K562 (cell line): ENCODE measurements around the gene PPFIBP2. TPM values are rescaled to one million over a fixed set of nuclear protein-coding genes. Genes with fewer than 3 reads are reported as not detected.

Experiments
- ATAC-seq: fragments of 200-7000 bp; cut with Tn5 transposase; 3 replicates; pipeline ENCODE4 v1.9.1; 2020; ENCODE audit warnings: moderate library complexity
- BruUV-seq: library from RNA; stranded (reverse); fragments of 400-500 nt; replicated peaks from 2 replicates; lab custom pipeline; 2021; lab: Mats Ljungman, UMichigan
- CTCF ChIA-PET: fragments of 300-600 bp; formaldehyde crosslinking; extraction: SDS; loops from one replicate; lab custom pipeline; 2021; ENCODE audit warnings: low intra/inter-chr PET ratio; lab: Yijun Ruan, JAX
- POLR2A ChIA-PET: fragments of 300-600, 350-650 bp; sonication (Branson Sonifier 250); formaldehyde crosslinking; extraction: SDS; loops from one replicate; lab custom pipeline; 2021; ENCODE audit warnings: antibody characterized with exemption, inconsistent platforms; lab: Yijun Ruan, JAX
- DNase-seq, 4 experiments: peaks; one replicate each; pipeline versions ENCODE4 v3.0.0 to v3.0.0-alpha.2; 2011 to 2018; ENCODE audit warnings: low spot score in 3 of 4, mixed read lengths in 3 of 4; ENCODE audit errors: extremely low read depth in 1 of 4
- FAIRE-seq: peaks from 2 replicates; lab custom pipeline; 2011; peaks lifted over from hg19 to GRCh38; lab: Jason Lieb, UNC
- H2AFZ ChIP-seq: 2 replicates; pipeline ENCODE4 v1.6.0; 2011; ENCODE audit warnings: low read depth, low read length, control low read depth, inconsistent platforms
- H3K27ac ChIP-seq: fragments of 200-600 bp; 3 replicates; pipeline ENCODE4 v1.8.0; 2011; ENCODE audit warnings: low read depth, mild to moderate bottlenecking, control low read depth, inconsistent platforms, low read length, moderate library complexity, mixed read lengths; ENCODE audit errors: extremely low read depth
- H3K27me3 ChIP-seq, 2 experiments: fragments of 300-600 bp in 1 of 2; 2 replicates in 1 of 2; 3 replicates in 1 of 2; pipeline versions ENCODE4 v1.6.0 to v1.8.0; 2011; ENCODE audit warnings: inconsistent platforms in 2 of 2, low read length in 2 of 2, mild to moderate bottlenecking in 1 of 2, mixed read lengths in 1 of 2, moderate library complexity in 1 of 2; ENCODE audit not compliant: control insufficient read depth in 2 of 2, insufficient read depth in 2 of 2
- H3K36me3 ChIP-seq: fragments of 300-600 bp; 3 replicates; pipeline ENCODE4 v1.8.0; 2011; ENCODE audit warnings: mild to moderate bottlenecking, low read length, inconsistent platforms; ENCODE audit not compliant: control insufficient read depth, insufficient read depth
- H3K4me1 ChIP-seq, 2 experiments: fragments of 200-600 bp in 1 of 2; replicated peaks in 1 of 2; 2 replicates in 1 of 2; 3 replicates in 1 of 2; pipeline versions ENCODE4 v1.5.1 to v1.8.0; 2011; ENCODE audit warnings: inconsistent platforms in 2 of 2, low read length in 2 of 2, mild to moderate bottlenecking in 1 of 2, mixed read lengths in 1 of 2, moderate library complexity in 1 of 2; ENCODE audit not compliant: control insufficient read depth in 2 of 2, insufficient read depth in 2 of 2
- H3K4me2 ChIP-seq: 2 replicates; pipeline ENCODE4 v1.6.1; 2011; ENCODE audit warnings: low read length, control low read depth, inconsistent platforms, mixed read lengths; ENCODE audit not compliant: insufficient read depth
- H3K4me3 ChIP-seq: fragments of 200-600 bp; sonication (generic), shearing (Covaris generic); 2 replicates; pipeline ENCODE4 v1.5.1; 2016; ENCODE audit warnings: control low read depth, inconsistent platforms
- H3K79me2 ChIP-seq: fragments of 200-600 bp; 3 replicates; pipeline ENCODE4 v1.8.0; 2011; ENCODE audit warnings: low read length, inconsistent platforms; ENCODE audit not compliant: control insufficient read depth, insufficient read depth
- H3K9ac ChIP-seq, 2 experiments: 2 replicates each; pipeline versions ENCODE4 v1.6.0 to v1.6.1; 2011; ENCODE audit warnings: low read depth in 2 of 2, low read length in 2 of 2, control low read depth in 1 of 2, inconsistent platforms in 1 of 2, mild to moderate bottlenecking in 1 of 2, mixed read lengths in 1 of 2; ENCODE audit not compliant: insufficient read depth in 1 of 2
- H3K9me1 ChIP-seq: one replicate; pipeline ENCODE4 v1.6.0; 2011; ENCODE audit warnings: inconsistent platforms, mild to moderate bottlenecking, low read length, moderate library complexity; ENCODE audit not compliant: control insufficient read depth, insufficient read depth
- H3K9me3 ChIP-seq: replicated peaks from 2 replicates; pipeline ENCODE4 v1.5.1; 2011; ENCODE audit warnings: low read depth, low read length, inconsistent platforms; ENCODE audit not compliant: control insufficient read depth, insufficient read depth
- H4K20me1 ChIP-seq: replicated peaks from 2 replicates; pipeline ENCODE4 v1.6.1; 2011; ENCODE audit warnings: low read length, inconsistent platforms, mixed read lengths; ENCODE audit not compliant: control insufficient read depth, insufficient read depth
- ATF1 ChIP-seq, 2 experiments: fragments of 450-650 bp in 1 of 2; IDR thresholded peaks; 2 replicates each; pipeline ENCODE4 v1.6.1; 2016; ENCODE audit warnings: missing compliant biosample characterization in 1 of 2, missing genetic modification characterization in 1 of 2
- EGR1 ChIP-seq: fragments of 450-650 bp; conservative IDR thresholded peaks from 2 replicates; pipeline ENCODE4 v1.6.1; 2017; ENCODE audit warnings: mild to moderate bottlenecking
- LARP7 ChIP-seq: fragments of 450-650 bp; IDR thresholded peaks from 2 replicates; pipeline ENCODE4 v1.6.1; 2016
- MAFK ChIP-seq: IDR thresholded peaks from 2 replicates; pipeline ENCODE4 v1.6.1; 2011; ENCODE audit warnings: low read length, improper control_type of control experiment
- MNT ChIP-seq, 2 experiments: fragments of 450-650 bp; conservative IDR thresholded peaks; 2 replicates each; pipeline ENCODE4 v1.6.1; 2017; ENCODE audit warnings: mild to moderate bottlenecking in 2 of 2, moderate library complexity in 2 of 2
- SFPQ ChIP-seq: fragments of 200-400 bp; formaldehyde crosslinking; IDR thresholded peaks from 2 replicates; pipeline ENCODE4 v1.6.1; 2017; ENCODE audit warnings: mild to moderate bottlenecking, low read depth, low read length, moderate library complexity
- TAL1 ChIP-seq: fragments of 450-650 bp; IDR thresholded peaks from 2 replicates; pipeline ENCODE4 v1.6.1; 2016; ENCODE audit warnings: mild to moderate bottlenecking
- TBL1XR1 ChIP-seq, 2 experiments: IDR thresholded peaks; 2 replicates each; pipeline ENCODE4 v1.6.1; 2012; ENCODE audit warnings: improper control_type of control experiment in 2 of 2, low read length in 2 of 2, mild to moderate bottlenecking in 1 of 2
- ZNF3 ChIP-seq: fragments of 250-450 bp; sonication (Bioruptor Pico); IDR thresholded peaks from 2 replicates; pipeline ENCODE4 v1.5.0; 2021; ENCODE audit warnings: mild to moderate bottlenecking, moderate library complexity
- WGBS: fragments of 100-300 bp; shearing (Covaris generic); methylation state at CpG from one replicate; pipeline ENCODE4 v1.1.6; 2016; ENCODE audit warnings: low coverage, mixed read lengths; ENCODE audit not compliant: insufficient coverage; ENCODE audit errors: missing lambda C conversion rate; 5-methylcytosine and 5-hydroxymethylcytosine counted together
- in situ Hi-C: fragments of 300-500 bp; cut with MboI; formaldehyde crosslinking; loops from 4 replicates; pipeline ENCODE4 v1.15.0; 2018; ENCODE audit warnings: inconsistent platforms, mixed read lengths
- intact Hi-C: fragments of 100-400 bp; cut with micrococcal nuclease; formaldehyde crosslinking; loops from 2 replicates; pipeline ENCODE4 v1.14.2; 2022
- polyA plus RNA-seq, 8 experiments: library from polyadenylated mRNA; depleted of rRNA in 4 of 8; stranded (reverse) in 5 of 8; unstranded in 3 of 8; fragments of >200 nt; fragmentation: Nextera tagmentation in 2 of 8; fragmentation: Illumina TruSeq in 1 of 8; extraction: Ambion mirVana in 2 of 8; extraction: Trizol in 1 of 8; gene quantifications; 2 replicates each; pipeline versions ENCODE4 v1.2.1 to v1.2.3, GENCODE V29; 2011 to 2014; ENCODE audit warnings: inconsistent platforms in 1 of 8, missing spikeins in 1 of 8
- total RNA-seq, 7 experiments: library from RNA; depleted of rRNA in 6 of 7; stranded (reverse); fragments of >200 nt in 6 of 7; fragmentation: Illumina TruSeq in 2 of 7; extraction: Trizol in 2 of 7; gene quantifications; 2 replicates each; pipeline versions ENCODE4 v1.2.1 to v1.2.3, GENCODE V29; 2011 to 2021; ENCODE audit warnings: low replicate concordance in 1 of 7
- TF ChIP-seq, protein P1 (sequence below): fragments of 450-650 bp; formaldehyde crosslinking; IDR thresholded peaks from 2 replicates; pipeline ENCODE4 v1.4.0; 2022; ENCODE audit warnings: mild to moderate bottlenecking, moderate library complexity
- TF ChIP-seq, protein P2 (sequence below): fragments of 450-650 bp; IDR thresholded peaks from 2 replicates; pipeline ENCODE4 v1.6.1; 2017; ENCODE audit warnings: mild to moderate bottlenecking, moderate library complexity
- TF ChIP-seq, protein P3 (sequence below): fragments of 450-650 bp; formaldehyde crosslinking; IDR thresholded peaks from 2 replicates; pipeline ENCODE4 v1.4.0; 2020; ENCODE audit warnings: mild to moderate bottlenecking, mixed read lengths

The PPFIBP2 gene
- total and polyA plus RNA-seq, 9 of the 15 experiments (the other 6 are each of a cell fraction or from before 2014, with no cell fraction given), result 0.18 to 3.4 (median 1.2) TPM

DNA sequence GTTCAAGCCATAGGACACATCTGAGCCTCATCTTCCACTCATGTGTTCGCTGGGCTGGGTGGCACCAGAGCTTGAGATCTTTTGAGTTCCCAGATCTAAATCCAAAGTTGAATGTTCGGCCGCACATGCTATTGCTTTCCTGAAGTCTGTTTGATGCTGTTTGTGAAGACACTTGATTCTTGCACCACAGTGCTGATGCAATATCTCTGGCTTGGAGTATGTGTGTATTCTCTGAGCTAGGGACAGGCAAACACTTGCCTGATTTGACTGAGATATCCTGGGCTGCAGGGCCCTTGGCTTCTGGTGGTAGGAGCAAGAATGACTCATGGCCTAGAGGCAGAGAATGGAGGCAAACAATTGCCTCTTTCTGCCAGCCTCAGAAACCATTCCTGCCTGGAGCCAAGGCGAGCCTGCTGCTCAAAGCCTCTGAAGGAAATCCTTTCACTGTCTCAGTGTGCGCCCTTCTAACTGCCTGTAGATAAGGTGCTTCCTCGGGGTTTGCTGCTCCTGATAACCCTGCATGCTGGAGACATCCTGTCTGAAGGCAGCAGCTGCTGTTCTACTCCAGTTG lies 86.5 kb downstream of the PPFIBP2 start (continued):
- no peak for TF ChIP-seq ATF1 (CRISPR knock-in tag; IDR thresholded peaks at IDR 0.05)
- TF ChIP-seq ATF1 (tag; IDR thresholded peaks at IDR 0.05), result peak; percentile 45
- TF ChIP-seq, protein P1, sequence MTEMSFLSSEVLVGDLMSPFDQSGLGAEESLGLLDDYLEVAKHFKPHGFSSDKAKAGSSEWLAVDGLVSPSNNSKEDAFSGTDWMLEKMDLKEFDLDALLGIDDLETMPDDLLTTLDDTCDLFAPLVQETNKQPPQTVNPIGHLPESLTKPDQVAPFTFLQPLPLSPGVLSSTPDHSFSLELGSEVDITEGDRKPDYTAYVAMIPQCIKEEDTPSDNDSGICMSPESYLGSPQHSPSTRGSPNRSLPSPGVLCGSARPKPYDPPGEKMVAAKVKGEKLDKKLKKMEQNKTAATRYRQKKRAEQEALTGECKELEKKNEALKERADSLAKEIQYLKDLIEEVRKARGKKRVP, result peak; percentile 96
- TF ChIP-seq SFPQ, result no peak
- TF ChIP-seq TBL1XR1 (IDR thresholded peaks at IDR 0.05; ENCODE audit: low read length in 2 of 2), result peak in 1 of 2 experiments; percentile 8; a peak in 1 of 4 replicates

- ATAC-seq (no peak), DNase-seq (no peak), FAIRE-seq (no peak)
- Histone ChIP-seq H3K36me3 (no peaks in the 10 kb centered on the region), H2AFZ (no peak overlapping the region), H3K27ac (no peak overlapping the region), H3K4me2 (no peak overlapping the region), H3K9me1 (no peaks in the 10 kb centered on the region), H3K79me2 (no peaks in the 10 kb centered on the region), H3K27me3 (no peaks in the 10 kb centered on the region; a peak in 1 of 5 replicates), H3K4me1 (peaks cover 0 to 16% of the 10 kb centered on the region in 2 experiments; a peak in 3 of 5 replicates), H3K4me3 (no peak overlapping the region), H4K20me1 (no peaks in the 10 kb centered on the region), H3K9me3 (no peaks in the 10 kb centered on the region), H3K9ac (no peak overlapping the region)
- intact Hi-C loops (no loop called here), in situ Hi-C loops (no loop called here)
- POLR2A ChIA-PET, result no interaction called here
- CTCF ChIA-PET, result no interaction called here
- BruUV-seq, result no TSS peak
- 8% methylated on average over 4 of the region's 4 CpGs for WGBS
- TF ChIP-seq MNT (conservative IDR thresholded peaks at IDR 0.05), result no peak
- TF ChIP-seq MAFK, result no peak
- TF ChIP-seq ZNF3 (CRISPR knock-in tag), result no peak
- TF ChIP-seq EGR1, result no peak
- TF ChIP-seq, protein P2, sequence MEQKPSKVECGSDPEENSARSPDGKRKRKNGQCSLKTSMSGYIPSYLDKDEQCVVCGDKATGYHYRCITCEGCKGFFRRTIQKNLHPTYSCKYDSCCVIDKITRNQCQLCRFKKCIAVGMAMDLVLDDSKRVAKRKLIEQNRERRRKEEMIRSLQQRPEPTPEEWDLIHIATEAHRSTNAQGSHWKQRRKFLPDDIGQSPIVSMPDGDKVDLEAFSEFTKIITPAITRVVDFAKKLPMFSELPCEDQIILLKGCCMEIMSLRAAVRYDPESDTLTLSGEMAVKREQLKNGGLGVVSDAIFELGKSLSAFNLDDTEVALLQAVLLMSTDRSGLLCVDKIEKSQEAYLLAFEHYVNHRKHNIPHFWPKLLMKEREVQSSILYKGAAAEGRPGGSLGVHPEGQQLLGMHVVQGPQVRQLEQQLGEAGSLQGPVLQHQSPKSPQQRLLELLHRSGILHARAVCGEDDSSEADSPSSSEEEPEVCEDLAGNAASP, result no peak
- no peak for TF ChIP-seq TAL1
- TF ChIP-seq, protein P3, sequence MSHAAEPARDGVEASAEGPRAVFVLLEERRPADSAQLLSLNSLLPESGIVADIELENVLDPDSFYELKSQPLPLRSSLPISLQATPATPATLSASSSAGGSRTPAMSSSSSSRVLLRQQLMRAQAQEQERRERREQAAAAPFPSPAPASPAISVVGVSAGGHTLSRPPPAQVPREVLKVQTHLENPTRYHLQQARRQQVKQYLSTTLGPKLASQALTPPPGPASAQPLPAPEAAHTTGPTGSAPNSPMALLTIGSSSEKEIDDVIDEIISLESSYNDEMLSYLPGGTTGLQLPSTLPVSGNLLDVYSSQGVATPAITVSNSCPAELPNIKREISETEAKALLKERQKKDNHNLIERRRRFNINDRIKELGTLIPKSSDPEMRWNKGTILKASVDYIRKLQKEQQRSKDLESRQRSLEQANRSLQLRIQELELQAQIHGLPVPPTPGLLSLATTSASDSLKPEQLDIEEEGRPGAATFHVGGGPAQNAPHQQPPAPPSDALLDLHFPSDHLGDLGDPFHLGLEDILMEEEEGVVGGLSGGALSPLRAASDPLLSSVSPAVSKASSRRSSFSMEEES (CRISPR knock-in tag), result no peak
- no peak for TF ChIP-seq LARP7
Measured at GRCh38 chr11:7603031-7603781, 89.4 kb downstream of the PPFIBP2 start.
